GM18507 (cell line): Measurements from ENCODE around the gene CAT.

Experiments used
- DNase-seq: peaks from one replicate; pipeline ENCODE4 v3.0.0; 2011; ENCODE audit warnings: low read depth; ENCODE audit not compliant: insufficient read length; ENCODE audit errors: extremely low spot score
- FAIRE-seq: peaks from 2 replicates; lab custom pipeline; 2011; peaks lifted over from hg19 to GRCh38; lab: Jason Lieb, UNC

CAT gene

DNA sequence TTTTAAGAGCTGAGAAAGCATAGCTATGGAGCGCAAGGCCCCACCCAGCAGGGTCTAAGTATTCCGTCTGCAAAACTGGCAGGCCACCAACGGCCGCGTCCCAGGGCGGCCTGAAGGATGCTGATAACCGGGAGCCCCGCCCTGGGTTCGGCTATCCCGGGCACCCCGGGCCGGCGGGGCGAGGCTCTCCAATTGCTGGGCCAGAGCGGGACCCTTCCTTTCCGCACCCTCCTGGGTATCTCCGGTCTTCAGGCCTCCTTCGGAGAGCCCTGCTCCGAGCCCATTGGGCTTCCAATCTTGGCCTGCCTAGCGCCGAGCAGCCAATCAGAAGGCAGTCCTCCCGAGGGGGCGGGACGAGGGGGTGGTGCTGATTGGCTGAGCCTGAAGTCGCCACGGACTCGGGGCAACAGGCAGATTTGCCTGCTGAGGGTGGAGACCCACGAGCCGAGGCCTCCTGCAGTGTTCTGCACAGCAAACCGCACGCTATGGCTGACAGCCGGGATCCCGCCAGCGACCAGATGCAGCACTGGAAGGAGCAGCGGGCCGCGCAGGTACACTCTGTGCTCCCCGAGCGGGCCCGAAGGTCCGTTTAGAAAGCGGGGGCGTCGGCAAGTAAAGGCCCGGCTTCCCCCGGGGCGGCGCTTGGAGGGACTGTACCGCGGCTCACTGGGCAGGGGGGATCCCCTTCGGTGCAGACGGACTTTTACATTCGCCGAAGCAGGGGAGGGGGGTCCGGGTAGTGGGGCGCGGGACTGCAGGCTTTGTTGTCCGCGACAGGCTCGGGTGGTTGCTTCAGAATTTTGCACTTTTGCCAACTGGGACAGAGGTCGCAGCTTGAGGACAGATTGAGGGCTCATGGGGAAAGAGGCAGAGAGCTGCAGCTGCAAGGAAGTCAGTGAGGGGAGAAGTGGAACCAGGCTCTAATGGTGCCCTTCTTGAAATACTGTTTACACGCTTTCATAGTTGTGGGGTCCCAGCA lies at the start of gene CAT:
Gene CAT, plus strand, starts transcription at position 406 of the 979 bp plus-strand sequence. Its CDS starts 80 bp downstream, at position 486.
- FAIRE-seq (peak; percentile 99), DNase-seq (peak; percentile 89)

DNA sequence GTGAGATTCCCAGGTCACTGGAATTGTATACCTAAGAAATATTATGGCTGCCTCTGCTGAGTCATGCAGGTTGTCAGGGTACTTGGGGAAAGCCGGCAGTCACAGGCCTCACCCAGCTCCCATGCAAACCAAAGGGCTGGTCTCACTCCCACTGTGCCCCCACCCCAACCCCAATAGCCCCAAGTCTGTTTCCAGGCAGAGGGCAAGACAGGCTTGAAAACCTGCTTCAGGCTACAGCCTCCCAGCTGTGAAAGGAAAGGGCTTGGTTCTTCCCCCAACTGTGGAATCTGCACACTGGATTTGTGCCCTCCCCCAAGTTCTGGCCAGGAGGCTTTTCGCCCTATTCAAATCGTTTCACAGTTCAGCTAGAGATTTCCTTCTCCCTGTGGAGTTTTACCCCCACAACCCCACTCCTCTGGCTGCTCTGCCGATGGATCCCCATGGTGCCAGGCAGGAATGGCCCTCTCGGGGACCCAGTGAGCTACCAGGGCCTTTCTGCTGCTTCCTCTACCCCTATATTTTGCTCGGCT lies 43.9 kb upstream of the CAT start:
- DNase-seq: no peak

DNA sequence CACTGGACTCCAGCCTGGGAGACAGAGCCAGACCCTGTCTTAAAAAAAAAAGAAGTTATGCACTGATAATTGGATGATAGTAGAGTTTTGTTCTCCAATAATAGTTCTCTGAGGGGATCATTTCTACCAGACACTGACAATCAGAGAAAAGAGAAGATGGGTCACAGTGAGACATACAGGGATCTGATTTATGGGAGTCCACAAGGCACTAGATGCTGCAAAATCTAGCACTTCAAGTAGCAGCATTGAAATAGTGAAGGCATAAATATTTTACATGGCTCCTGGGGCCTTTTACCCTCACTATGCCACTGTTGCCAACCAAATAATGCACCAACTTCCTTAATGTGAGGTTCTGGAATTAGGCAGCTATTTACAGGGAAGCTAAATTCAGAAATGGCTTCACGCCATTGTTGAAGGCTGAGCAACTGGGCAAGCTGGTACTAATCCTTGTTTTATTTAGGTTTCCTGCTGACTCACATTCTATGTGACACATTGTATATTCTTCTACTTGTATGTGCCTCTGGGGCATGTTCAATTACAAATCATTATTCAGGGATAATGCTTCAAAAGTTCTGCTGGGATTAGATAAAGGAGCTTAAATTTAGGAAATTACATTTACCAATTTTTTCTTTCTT lies 42.7 kb upstream of the CAT start:
- DNase-seq: no peak
- FAIRE-seq: no peak

More for the DNA sequence above, 43.9 kb upstream of the CAT start:
- FAIRE-seq: no peak

DNA sequence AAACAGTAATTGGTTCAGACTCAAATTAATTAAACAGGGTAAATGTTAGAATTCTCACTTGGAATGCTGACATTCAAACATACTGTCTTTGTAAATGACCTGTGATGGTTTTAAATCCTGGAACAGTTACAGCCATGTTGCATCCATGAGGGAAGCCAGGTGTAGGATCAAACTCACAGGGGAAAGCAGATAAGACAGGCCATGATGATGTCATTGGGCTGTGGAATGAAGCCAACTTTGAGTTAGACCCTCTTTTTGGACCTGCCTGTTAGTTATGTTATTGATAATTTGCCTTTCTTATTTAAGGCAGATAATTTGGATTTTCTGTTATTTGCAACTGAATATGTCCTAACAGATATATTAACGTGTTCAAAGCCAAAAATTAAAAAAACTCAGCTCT lies 41.6 kb upstream of the CAT start:
- FAIRE-seq (no peak), DNase-seq (no peak)

DNA sequence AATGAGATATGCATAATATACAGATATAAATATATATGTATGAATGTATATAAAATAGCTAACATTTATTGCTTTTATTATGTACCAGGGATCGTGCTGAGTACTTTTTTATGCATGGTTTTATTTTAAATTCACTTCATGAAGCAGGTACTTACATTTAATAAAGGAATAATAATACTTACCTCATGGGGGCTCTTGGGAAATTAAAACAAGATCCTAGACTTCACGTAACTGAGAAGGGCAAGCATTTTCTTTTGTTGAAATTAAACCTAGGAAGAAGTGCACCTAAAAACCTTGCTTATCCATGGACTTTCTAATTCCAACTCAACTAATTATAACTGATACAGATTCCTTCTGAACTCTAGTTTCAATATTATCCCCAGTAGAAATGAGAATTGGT lies 40.9 kb upstream of the CAT start:
- no peak for FAIRE-seq

DNA sequence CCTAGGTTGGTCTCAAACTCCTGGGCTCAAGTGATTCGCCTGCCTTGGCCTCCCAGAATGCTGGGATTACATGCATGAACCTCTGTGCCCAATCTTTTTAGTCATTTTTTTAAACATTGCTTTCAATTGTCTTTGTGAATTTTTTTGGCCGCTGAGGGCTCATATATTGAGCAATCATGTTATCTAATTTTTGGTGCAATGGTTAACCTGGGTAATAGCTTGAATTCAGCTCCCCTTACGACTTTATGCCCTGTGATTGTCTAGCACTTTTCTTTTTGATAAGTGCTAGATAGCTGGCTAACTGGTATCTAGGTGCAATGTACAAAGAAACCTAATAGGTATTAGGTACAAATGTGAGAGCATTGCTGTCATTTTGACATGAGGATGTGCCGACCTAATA lies 35.3 kb upstream of the CAT start:
- no peak for FAIRE-seq
- no peak for DNase-seq

More for the DNA sequence above, 40.9 kb upstream of the CAT start:
- no peak for DNase-seq

DNA sequence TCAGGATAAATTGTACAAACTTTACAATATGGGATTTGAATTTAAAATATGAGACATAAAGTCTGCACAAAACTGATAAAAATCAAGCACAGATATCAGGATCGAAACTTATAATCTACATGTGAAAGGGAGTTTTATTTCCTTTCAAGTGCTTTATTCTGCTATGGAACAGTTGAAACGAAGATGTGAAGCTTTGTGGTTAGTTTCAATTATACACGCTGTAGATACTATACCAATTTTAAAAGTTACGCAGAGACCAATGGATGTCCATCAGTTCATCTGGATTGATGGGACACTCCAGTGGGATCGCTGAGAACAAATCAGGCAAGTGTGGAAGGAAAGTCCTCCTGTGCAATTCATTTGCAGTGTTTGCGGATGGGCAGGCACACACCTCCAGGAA lies 34.5 kb upstream of the CAT start:
- DNase-seq (no peak), FAIRE-seq (no peak)

DNA sequence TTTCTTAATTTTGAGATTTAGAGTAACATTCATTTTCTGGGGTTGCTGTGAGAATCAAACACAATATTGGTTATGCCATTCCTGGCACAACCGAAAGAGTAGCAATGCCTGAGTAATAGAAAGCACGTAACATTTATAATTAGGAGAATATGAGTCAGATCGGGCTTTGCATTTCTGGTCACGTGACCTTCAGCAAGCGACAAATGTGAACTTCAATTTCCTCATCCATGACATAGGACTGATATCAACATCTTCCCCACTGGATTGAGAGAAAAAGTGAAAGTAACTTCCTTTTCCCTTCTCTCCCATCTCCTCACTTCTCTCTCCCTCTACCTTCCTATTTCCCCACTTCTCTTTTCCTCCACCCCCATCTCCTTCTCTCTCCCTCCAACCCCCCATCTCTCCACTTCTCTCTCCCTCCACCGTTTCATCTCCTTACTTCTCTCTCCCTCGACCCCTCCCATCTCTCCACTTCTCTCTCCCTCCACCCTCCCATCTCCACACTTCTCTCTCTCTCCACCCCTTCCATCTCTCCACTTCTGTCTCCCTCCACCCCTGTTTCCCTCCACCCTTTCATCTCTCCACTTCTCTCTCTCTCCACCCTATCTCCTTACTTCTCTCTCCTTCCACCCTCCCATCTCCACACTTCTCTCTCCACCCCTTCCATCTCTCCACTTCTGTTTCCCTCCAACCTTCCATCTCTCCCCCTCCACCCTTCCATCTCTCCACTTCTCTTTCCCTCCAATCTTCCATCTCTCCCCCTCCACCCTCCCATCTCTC lies 33.5 kb upstream of the CAT start:
- DNase-seq (no peak), FAIRE-seq (no peak)

DNA sequence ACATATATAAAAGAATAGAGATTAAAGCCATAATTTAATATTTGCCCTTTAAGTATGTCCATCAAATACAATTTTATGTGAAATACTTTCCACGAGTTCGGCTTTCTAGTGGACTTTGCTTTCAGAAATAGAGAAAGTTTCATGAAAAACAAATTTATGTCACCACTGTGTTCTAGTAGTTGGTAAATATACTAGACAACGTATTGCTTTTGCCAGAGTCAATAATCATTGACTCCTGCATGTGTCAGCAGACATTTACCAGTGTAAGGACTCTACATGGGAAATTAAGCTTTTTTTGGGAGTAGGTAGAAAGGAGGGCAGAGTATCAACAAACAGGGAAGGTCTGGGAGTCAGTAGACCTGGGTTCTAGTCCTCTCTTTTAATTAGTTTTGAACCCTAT lies 32.3 kb upstream of the CAT start:
- no peak for DNase-seq
- no peak for FAIRE-seq

DNA sequence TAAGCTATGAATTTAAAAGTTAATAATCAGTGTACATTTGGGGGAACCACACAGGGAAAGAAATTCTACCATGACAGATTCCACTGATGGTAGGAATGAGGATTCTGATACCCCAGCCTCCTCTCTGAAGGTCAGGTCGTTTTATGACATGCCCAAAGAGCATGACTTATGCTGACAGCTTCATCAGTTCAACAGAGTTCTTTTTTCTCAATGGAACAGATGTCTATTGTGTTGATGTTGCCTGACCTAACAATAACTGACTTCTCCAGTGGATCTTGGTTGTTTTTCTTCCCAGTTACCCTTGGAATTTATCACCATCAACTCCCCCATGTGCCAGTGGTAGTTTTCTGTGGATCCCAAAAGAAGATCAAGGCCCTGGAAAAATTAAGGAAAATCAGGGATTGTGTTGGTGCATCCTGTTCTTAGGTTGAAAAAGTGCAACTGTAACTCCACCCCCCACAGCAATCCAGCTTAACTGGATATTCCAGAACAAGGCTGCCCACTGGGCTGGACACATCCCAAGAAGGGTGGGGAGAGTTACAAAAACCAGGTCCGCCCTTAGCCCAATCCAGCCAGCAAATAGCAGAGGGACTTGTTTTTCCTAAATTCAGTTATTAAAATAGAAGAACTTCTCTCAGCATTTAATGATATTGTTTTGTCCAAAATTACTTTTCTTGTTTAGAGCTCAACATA lies 31.5 kb upstream of the CAT start:
- FAIRE-seq (no peak), DNase-seq (no peak)

DNA sequence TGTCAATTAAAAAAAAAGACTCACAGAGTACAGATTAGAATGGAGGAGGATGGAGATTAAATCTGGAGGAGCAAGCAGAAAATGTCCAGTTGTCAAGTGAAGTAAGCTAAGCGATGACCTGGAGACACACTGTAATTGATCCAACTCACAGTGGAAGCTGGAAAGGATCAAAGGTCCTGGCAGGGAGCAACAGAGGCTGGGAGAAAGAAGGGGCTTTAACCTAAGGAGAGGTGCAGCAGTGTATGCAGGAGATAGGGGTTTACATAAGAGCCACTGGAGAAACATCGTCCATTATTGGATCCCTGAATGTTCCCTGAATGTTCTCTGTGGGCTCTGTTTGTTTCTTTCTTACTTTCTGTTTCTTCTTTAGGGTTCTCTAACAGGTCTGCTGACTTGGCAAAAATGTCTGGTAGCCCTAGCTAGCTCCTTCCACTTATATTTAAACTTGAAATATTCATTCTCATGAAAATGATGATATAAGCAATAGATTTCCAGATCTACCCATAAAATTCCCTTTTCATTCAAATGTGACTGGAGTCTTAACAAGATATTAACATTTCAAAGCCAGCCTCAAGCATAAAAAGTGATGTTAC lies 30.1 kb upstream of the CAT start:
- no peak for DNase-seq
- FAIRE-seq: no peak

DNA sequence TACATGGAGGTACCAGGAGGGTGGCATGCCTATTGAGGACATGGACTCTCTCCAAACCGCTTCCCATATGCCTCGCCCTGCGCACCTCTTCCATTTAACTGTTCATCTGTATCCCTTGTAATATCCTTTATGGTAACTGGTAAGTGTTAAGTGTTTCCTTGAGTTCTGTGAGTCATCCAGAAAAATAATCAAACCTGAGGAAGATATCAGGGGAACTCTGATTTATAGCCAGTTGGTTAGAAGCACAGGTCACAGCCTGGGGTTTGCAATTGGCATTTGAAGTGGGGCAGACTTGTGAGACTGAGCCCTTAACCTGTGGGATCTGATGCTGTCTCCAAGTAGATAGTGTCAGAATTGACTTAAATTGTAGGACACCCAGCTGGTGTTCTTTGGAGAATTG lies 27.6 kb upstream of the CAT start:
- FAIRE-seq (no peak), DNase-seq (no peak)

DNA sequence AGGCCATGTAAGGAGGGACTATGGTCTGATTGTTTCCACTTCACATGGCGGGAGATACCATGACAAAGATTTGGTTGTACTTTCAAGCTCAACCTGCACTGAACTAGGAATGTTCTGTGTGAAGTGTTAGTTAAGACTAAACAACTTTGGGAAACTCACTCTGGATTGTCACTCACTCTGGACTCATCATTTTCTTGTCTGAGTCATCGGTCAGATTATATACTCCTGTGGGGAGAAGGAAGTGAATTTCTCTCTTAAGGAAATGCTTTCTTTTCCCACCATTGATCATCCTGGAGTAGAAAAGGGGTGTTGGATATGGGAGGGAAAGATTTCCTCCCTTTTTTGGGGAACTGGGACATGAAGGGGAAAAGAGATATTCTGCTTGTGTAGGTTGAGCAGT lies 26.9 kb upstream of the CAT start:
- DNase-seq (no peak), FAIRE-seq (no peak)

DNA sequence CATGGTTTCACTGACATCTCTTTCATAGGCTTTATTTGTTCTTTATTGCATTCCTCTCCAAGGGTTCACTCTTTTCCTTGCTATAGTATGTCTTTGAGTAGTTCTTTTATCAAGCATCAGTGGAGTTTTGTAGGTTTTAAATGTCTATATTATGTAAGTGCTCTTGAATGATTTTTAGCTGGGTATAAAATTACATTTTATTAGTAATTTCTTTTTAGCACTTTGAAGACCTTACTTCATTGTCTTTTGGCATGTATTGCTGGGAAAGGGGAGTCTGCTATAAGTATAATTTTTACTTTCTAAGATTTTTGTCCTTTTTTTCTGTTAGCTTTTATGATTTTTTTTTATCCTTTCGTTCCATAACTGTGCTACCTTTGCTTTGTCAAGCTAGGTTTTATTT lies 25.5 kb upstream of the CAT start:
- no peak for DNase-seq

DNA sequence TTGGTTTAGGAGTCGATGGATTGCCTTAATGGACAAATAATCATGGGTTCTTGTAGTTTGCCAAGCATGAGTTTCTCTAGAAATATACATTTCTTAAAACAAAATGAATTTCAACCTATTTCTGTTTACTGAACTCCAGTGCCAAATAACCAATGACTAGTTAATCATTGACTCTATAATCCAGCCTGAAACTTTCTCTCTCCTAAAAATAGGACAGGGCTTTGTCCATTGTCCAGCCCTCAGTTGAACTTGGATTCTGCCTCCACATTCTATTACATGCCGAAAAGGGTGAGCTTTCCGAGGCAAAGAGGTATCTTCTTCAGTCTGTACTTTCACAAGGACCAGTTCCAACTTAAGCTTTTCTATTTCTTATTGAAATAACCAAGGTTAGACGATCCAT lies 23.2 kb upstream of the CAT start:
- FAIRE-seq: no peak
- no peak for DNase-seq

More for the DNA sequence above, 25.5 kb upstream of the CAT start:
- FAIRE-seq: no peak

DNA sequence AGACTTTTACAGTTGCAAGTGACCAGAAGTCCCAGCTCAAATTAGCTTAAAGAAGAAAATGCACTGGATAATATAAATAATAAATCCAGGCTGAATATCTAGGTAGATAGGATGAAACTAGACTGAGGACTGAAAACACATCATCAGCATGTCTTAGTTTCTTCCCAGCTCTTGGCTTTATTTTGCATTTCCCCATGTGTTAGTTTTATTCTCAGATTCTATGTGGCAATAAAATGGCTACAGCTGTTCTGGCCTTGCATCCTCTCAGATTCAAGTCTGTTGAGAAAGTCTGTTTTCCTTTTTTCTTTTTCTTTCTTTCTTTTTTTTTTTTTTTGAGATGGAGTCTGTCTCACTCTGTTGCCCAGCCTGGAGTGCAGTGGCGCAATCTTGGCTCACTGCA lies 22.6 kb upstream of the CAT start:
- DNase-seq: no peak
- no peak for FAIRE-seq

DNA sequence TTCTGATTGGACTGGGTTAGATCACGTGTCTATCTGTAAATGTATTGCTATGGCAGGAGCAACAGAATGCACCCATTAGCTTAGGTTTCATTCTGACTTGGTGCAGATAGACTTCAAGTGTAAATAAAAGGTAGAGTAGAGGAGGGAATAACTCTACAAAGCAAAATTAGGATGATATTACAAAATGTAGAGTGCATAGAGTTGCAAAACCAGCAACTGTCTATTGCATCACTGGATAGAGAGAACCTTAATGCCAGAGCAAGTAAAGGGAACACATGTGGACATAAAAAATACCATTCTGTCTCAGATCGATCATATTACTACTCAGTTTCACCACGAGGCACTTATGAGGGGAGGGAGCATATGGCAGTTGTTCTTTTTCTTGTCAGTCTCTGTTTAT lies 22.0 kb upstream of the CAT start:
- no peak for DNase-seq
- no peak for FAIRE-seq

DNA sequence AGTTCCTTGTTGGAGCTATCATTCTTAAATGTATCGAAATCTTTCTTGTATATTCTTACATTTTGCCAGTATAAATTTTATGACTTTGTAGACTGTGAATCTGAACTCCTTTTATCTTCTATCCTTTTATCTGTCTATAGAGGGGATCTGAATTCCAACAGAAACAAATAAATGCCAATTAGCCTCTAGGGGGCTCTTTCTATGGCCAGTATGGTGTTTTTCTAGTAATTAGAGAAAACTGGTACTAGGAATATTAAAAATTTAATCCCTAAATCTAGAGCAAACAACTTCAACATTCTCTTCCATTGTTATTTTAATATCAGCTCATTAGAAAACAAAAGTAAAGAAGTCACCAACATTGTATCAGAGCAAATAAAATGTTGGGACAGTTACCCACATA lies 21.5 kb upstream of the CAT start:
- no peak for DNase-seq
- FAIRE-seq: no peak

DNA sequence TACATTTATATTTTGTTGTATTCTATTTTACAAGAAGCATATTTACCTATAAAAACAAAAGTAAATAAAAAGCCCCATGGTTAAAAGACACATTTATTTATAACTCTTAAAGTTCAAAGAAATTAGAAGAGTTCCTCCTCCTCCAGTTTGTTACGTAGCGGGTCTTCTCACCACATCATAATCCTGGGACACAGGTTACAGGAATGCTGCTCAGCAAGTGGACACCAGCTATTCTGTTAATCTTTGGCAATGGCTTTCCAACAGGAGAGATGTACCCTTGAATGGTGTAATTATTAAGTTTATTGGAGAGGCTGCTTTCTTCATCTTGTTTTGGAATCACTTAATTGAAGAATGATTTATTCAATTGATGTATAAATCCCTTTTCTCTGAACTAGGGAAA lies 19.6 kb upstream of the CAT start:
- DNase-seq (no peak), FAIRE-seq (no peak)
